Breast epithelium (tissue), 4 donors: ENCODE measurements around the gene C4orf51. TPM values are rescaled to one million over a fixed set of nuclear protein-coding genes. Genes with fewer than 3 reads are reported as not detected.

Source experiments
- DNase-seq, 2 donors: peaks; one replicate each; pipeline ENCODE4 v3.0.0-alpha.2; 2019; ENCODE audit warnings: low spot score in 2 of 2
- H3K27ac ChIP-seq, 2 donors: fragments of 200-600 bp; sonication (generic) in 1 of 2; one replicate each; pipeline ENCODE4 v1.5.1; 2016 to 2019; ENCODE audit warnings: mild to moderate bottlenecking in 1 of 2
- H3K27me3 ChIP-seq, 2 donors: fragments of 200-600 bp; sonication (generic) in 1 of 2; one replicate each; pipeline versions ENCODE4 v1.5.1 to v1.6.0; 2017 to 2019; ENCODE audit warnings: control low read depth in 1 of 2, mild to moderate bottlenecking in 1 of 2
- H3K36me3 ChIP-seq: fragments of 200-600 bp; one replicate; pipeline ENCODE4 v1.5.1; 2019
- H3K4me1 ChIP-seq, 2 donors: fragments of 200-600 bp; sonication (generic); one replicate each; pipeline ENCODE4 v1.5.1; 2016 to 2019; ENCODE audit warnings: control low read depth in 1 of 2
- H3K4me3 ChIP-seq, 3 donors: fragments of 200-600 bp; sonication (generic); 1 replicate in 2 of 3; 2 replicates in 1 of 3; pipeline ENCODE4 v1.5.1; 2016 to 2019; ENCODE audit warnings: mild to moderate bottlenecking in 3 of 3, moderate library complexity in 2 of 3
- H3K9me3 ChIP-seq, 2 donors: fragments of 200-600 bp; sonication (generic) in 1 of 2; one replicate each; pipeline ENCODE4 v1.5.1; 2016 to 2019; ENCODE audit warnings: control low read depth in 1 of 2
- POLR2A ChIP-seq: fragments of 450-650 bp; IDR thresholded peaks from one replicate; pipeline ENCODE4 v1.6.1; 2016; ENCODE audit warnings: antibody characterized with exemption, mild to moderate bottlenecking, moderate library complexity
- POLR2AphosphoS5 ChIP-seq, 3 donors: sonication (generic); formaldehyde crosslinking; IDR thresholded peaks; one replicate each; pipeline ENCODE4 v1.6.1; 2017; ENCODE audit warnings: antibody characterized with exemption in 3 of 3
- intact Hi-C: fragments of 100-400 bp; cut with DNase I; formaldehyde crosslinking; loops from one replicate; pipeline ENCODE4 v1.15.1; 2023; ENCODE audit warnings: low total_unique reads
- total RNA-seq, 3 donors: library from RNA; depleted of rRNA; stranded (reverse); fragments of >200 nt; gene quantifications; one replicate each; pipeline ENCODE4 v1.1.0, GENCODE V29; 2016
- TF ChIP-seq, protein P1 (sequence below), 3 donors: fragments of 450-650 bp; IDR thresholded peaks; one replicate each; pipeline ENCODE4 v1.5.1; 2016 to 2017; ENCODE audit warnings: antibody characterized with exemption in 3 of 3, mild to moderate bottlenecking in 3 of 3, moderate library complexity in 3 of 3

C4orf51 gene
- total RNA-seq, 3 donors from 2014 or later = not detected

DNA sequence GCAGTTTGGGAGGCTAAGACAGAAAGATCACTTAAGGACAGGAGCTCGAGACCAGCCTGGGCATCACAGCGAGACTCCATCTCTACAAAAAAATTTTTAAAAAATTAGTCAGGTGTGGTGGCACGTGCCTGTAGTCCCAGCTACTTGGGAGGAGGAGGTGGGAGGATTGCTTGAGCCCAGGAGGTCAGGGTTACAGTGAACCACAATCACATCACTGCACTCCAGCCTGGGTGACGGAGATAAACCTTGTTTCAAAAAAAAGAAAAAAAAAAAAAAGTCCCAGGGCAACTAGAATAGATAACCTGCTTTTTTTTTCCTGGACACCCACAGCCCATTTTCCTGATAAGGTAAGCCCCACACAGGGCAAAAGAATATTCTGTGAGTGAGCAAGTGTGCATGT lies 96.3 kb downstream of the C4orf51 start:
- H3K27me3 ChIP-seq = no peaks in the 10 kb centered on the region
- no peak overlapping the region for H3K27ac ChIP-seq
- DNase-seq = no peak
- H3K4me3 ChIP-seq = no peak overlapping the region
- H3K36me3 ChIP-seq = no peaks in the 10 kb centered on the region
- intact Hi-C loops = no loop called here
- TF ChIP-seq POLR2AphosphoS5 (IDR thresholded peaks at IDR 0.05) = no peak
- TF ChIP-seq POLR2A = no peak
- TF ChIP-seq, protein P1, sequence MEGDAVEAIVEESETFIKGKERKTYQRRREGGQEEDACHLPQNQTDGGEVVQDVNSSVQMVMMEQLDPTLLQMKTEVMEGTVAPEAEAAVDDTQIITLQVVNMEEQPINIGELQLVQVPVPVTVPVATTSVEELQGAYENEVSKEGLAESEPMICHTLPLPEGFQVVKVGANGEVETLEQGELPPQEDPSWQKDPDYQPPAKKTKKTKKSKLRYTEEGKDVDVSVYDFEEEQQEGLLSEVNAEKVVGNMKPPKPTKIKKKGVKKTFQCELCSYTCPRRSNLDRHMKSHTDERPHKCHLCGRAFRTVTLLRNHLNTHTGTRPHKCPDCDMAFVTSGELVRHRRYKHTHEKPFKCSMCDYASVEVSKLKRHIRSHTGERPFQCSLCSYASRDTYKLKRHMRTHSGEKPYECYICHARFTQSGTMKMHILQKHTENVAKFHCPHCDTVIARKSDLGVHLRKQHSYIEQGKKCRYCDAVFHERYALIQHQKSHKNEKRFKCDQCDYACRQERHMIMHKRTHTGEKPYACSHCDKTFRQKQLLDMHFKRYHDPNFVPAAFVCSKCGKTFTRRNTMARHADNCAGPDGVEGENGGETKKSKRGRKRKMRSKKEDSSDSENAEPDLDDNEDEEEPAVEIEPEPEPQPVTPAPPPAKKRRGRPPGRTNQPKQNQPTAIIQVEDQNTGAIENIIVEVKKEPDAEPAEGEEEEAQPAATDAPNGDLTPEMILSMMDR (IDR thresholded peaks at IDR 0.05) = no peak
- no peaks in the 10 kb centered on the region for H3K4me1 ChIP-seq
- no peaks in the 10 kb centered on the region for H3K9me3 ChIP-seq

DNA sequence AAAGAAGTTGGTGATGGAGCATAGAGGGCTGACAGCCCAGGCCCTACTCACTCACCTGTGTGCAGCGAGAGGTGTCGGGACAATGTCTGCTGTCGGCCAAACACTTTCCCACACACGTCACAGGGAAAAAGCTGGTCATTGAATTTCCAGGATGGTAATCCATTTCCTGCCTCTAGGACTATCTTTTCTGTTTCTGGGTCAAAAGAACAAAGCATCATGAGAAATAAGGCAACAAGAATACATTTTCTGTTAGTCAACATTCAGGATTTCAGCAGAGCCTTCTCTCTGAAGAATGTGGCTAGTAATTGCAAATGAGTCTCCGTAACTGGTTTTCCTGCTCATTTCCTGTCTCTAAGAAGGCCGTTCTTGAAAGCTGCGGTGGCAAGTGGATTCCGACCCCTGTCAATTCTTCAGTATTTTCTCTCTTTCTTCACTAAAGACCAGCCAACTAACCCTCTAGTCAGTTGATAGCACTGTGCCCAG lies 99.4 kb downstream of the C4orf51 start:
- peaks cover 0 to 3% of the 10 kb centered on the region in 2 donors for H3K9me3 ChIP-seq
- H3K4me3 ChIP-seq = no peak overlapping the region
- H3K27ac ChIP-seq = no peak overlapping the region
- no peaks in the 10 kb centered on the region for H3K4me1 ChIP-seq
- intact Hi-C loops = no loop called here
- H3K36me3 ChIP-seq = no peaks in the 10 kb centered on the region
- TF ChIP-seq, protein P1 (IDR thresholded peaks at IDR 0.05) = no peak
- TF ChIP-seq POLR2AphosphoS5 (IDR thresholded peaks at IDR 0.05) = no peak
- no peak for TF ChIP-seq POLR2A
- H3K27me3 ChIP-seq = no peaks in the 10 kb centered on the region
- DNase-seq = no peak

DNA sequence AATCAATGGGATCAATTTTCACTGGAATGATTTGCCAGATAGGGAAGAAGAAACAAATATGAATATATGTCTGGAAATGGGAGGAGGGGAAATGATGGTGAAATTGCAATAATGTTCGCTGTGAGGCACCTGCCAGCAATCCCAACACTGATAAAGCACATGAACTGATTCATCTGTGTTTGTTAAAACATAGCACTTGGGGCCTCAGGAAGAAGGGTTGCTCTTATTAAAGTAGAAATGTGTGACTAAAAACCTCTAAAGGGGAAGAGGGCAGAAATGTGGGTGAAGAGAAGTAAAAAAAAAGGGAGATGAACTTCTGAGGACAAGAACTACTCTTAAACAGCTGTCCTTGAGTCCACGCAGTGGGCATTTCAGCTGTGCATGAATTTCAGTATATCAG lies 101.4 kb downstream of the C4orf51 start:
- Histone ChIP-seq H3K9me3 (peaks cover 0 to 3% of the 10 kb centered on the region in 2 donors), H3K4me3 (no peak overlapping the region), H3K36me3 (no peaks in the 10 kb centered on the region), H3K4me1 (peaks cover 0 to 4% of the 10 kb centered on the region in 2 donors), H3K27me3 (no peaks in the 10 kb centered on the region), H3K27ac (no peak overlapping the region)
- DNase-seq = no peak
- intact Hi-C loops = no loop called here
- TF ChIP-seq, protein P1 (IDR thresholded peaks at IDR 0.05) = no peak
- no peak for TF ChIP-seq POLR2AphosphoS5 (IDR thresholded peaks at IDR 0.05)
- no peak for TF ChIP-seq POLR2A

Other genes with a start within 250 kb of the C4orf51 start
- gene SMAD1, start 198.3 kb upstream of the C4orf51 start, total RNA-seq = 10 to 100 TPM; 19.5 to 62.8 (median 43.6) TPM
- 1 to 10 TPM; 4.2 to 5.7 (median 5.6) TPM for gene MMAA, start 60.8 kb upstream of the C4orf51 start, total RNA-seq